ENCODE measurements around the gene NUP214. TPM values are rescaled to one million over a fixed set of nuclear protein-coding genes. Genes with fewer than 3 reads are reported as not detected.
"Not testable (repeated sequence)": the region's sequence is repeated elsewhere in the genome, so short reads cannot be mapped to it uniquely, and the experiment has no call there.

The NUP214 gene
- total RNA-seq, 2 donors from 2014 or later: 44.1 to 55.1 TPM

- DNase-seq; intact Hi-C loops (cut with DNase I, micrococcal nuclease); ATAC-seq: not testable (repeated sequence)
Observed at GRCh38 chr9:131263033-131263343, 137.6 kb downstream of the NUP214 start.

GRCh38 chr9:131263701-131264100 is 138.3 kb downstream of the NUP214 start:
- DNase-seq: no peak
- intact Hi-C loops (cut with DNase I, micrococcal nuclease): no loop called here
- ATAC-seq: no peak

- intact Hi-C loops (cut with DNase I, micrococcal nuclease): no loop called here
- DNase-seq (no peak), ATAC-seq (no peak)
Observed at GRCh38 chr9:131264231-131264630, 138.8 kb downstream of the NUP214 start.

- no peak for DNase-seq
- intact Hi-C loops (cut with DNase I, micrococcal nuclease): no loop called here
- ATAC-seq: no peak
Observed at GRCh38 chr9:131266266-131267229, 141.2 kb downstream of the NUP214 start.

GRCh38 chr9:131270171-131271015 is 145.0 kb downstream of the NUP214 start:
- intact Hi-C loops (cut with DNase I, micrococcal nuclease): no loop called here
- peak; percentile 49 to 62 for DNase-seq
- ATAC-seq: peak; percentile 35

- ATAC-seq; intact Hi-C loops (cut with DNase I, micrococcal nuclease); DNase-seq: not testable (repeated sequence)
Observed at GRCh38 chr9:131271016-131271273, 145.6 kb downstream of the NUP214 start.

GRCh38 chr9:131271506-131271931 is 146.1 kb downstream of the NUP214 start:
- DNase-seq (no peak), ATAC-seq (no peak)
- intact Hi-C loops (cut with DNase I, micrococcal nuclease): no loop called here

- ATAC-seq: no peak
- intact Hi-C loops (cut with DNase I, micrococcal nuclease): no loop called here
- DNase-seq: no peak
Observed at GRCh38 chr9:131272212-131272611, 146.8 kb downstream of the NUP214 start.

- ATAC-seq (no peak), DNase-seq (no peak)
- intact Hi-C loops (cut with DNase I, micrococcal nuclease): no loop called here
Observed at GRCh38 chr9:131273146-131273855, 147.9 kb downstream of the NUP214 start.

GRCh38 chr9:131273856-131274673 is 148.7 kb downstream of the NUP214 start:
- no peak for ATAC-seq
- intact Hi-C loops (cut with DNase I, micrococcal nuclease): no loop called here
- DNase-seq: no peak

- ATAC-seq: no peak
Observed at GRCh38 chr9:131274674-131275331, 149.4 kb downstream of the NUP214 start.

GRCh38 chr9:131275332-131276093 is 150.1 kb downstream of the NUP214 start:
- DNase-seq (peak in 1 of 2 donors; percentile 48), ATAC-seq (no peak)
- intact Hi-C loops (cut with DNase I, micrococcal nuclease): no loop called here

More at GRCh38 chr9:131274674-131275331, 149.4 kb downstream of the NUP214 start:
- DNase-seq: no peak
- intact Hi-C loops (cut with DNase I, micrococcal nuclease): no loop called here

- ATAC-seq: peak; percentile 21
- DNase-seq: peak; percentile 44 to 68
Observed at GRCh38 chr9:131276094-131276888, 150.9 kb downstream of the NUP214 start, which contains the start of gene FAM78A. FAM78A (minus strand) TSS chr9:131276510; CDS start chr9:131276179, 331 bp downstream.

GRCh38 chr9:131276891-131277286 is 151.5 kb downstream of the NUP214 start:
- no peak for DNase-seq
- intact Hi-C loops (cut with DNase I, micrococcal nuclease): no loop called here
- ATAC-seq: no peak

More at GRCh38 chr9:131276094-131276888, 150.9 kb downstream of the NUP214 start, which contains the start of gene FAM78A:
- intact Hi-C loops (cut with DNase I, micrococcal nuclease): no loop called here

GRCh38 chr9:131277287-131277909 is 152.0 kb downstream of the NUP214 start:
- DNase-seq (no peak), ATAC-seq (no peak)
- intact Hi-C loops (cut with DNase I, micrococcal nuclease): no loop called here
